GM12801 (cell line): Measurements from ENCODE around the gene GAN.

Experiments used
- CTCF ChIP-seq: IDR thresholded peaks from one replicate; pipeline ENCODE4 v1.5.1; 2011; ENCODE audit warnings: control low read depth; ENCODE audit not compliant: insufficient read length; ENCODE audit errors: extremely low read depth

The GAN gene

GRCh38 chr16:81319221-81319912, 4.6 kb downstream of the GAN start:
- TF ChIP-seq CTCF = no peak

- TF ChIP-seq CTCF = no peak
These were observed 6.3 kb downstream of the GAN start for GRCh38 chr16:81321039-81321438.

GRCh38 chr16:81321536-81321935, 6.8 kb downstream of the GAN start:
- TF ChIP-seq CTCF = no peak

- TF ChIP-seq CTCF = no peak
These were observed 10.0 kb downstream of the GAN start for GRCh38 chr16:81324808-81325207.

GRCh38 chr16:81327011-81327410, 12.2 kb downstream of the GAN start:
- TF ChIP-seq CTCF = no peak

GRCh38 chr16:81327447-81328196, 12.9 kb downstream of the GAN start:
- TF ChIP-seq CTCF = no peak

GRCh38 chr16:81329947-81330346, 15.2 kb downstream of the GAN start:
- TF ChIP-seq CTCF = no peak
